ENCODE results near the gene EPHB2. TPM values are rescaled to one million over a fixed set of nuclear protein-coding genes. Genes with fewer than 3 reads are reported as not detected.

Gene EPHB2
- total RNA-seq, 2 donors from 2014 or later, result 34.0 to 50.7 TPM

GRCh38 chr1:22896184-22896583, 185.5 kb downstream of the EPHB2 start:
- peaks cover 23% of the 10 kb centered on the region for H3K36me3 Mint-ChIP-seq (ENCODE audit: low read depth)
- no peak overlapping the region for H3K27ac Mint-ChIP-seq
- no peaks in the 10 kb centered on the region for H3K27me3 Mint-ChIP-seq (ENCODE audit: insufficient read depth)
- WGBS, 2 experiments (ENCODE audit: insufficient coverage in 1 of 2, insufficient read length in 1 of 2), result 92 to 96% methylated on average over 5 to 7 of the region's 7 CpGs
- no peaks in the 10 kb centered on the region for H3K4me1 Mint-ChIP-seq
- no peaks in the 10 kb centered on the region for H3K9me3 Mint-ChIP-seq
- Histone ChIP-seq H3K4me1 (ENCODE audit: control insufficient read depth, insufficient read depth, low read length) (no peaks in the 10 kb centered on the region), H3K27ac (ENCODE audit: low read depth, low read length) (no peak overlapping the region), H3K4me3 (ENCODE audit: low read length) (no peak overlapping the region), H3K9ac (ENCODE audit: extremely low read depth, low read length, poor library complexity, severe bottlenecking) (no peak overlapping the region), H3K27me3 (ENCODE audit: control insufficient read depth, insufficient read depth, low read length, poor library complexity, severe bottlenecking) (no peaks in the 10 kb centered on the region), H3K36me3 (ENCODE audit: control insufficient read depth, insufficient read depth, low read length) (peaks cover 21% of the 10 kb centered on the region), H3K9me3 (ENCODE audit: control insufficient read depth, low read length) (peaks cover 9% of the 10 kb centered on the region)
- no peak for DNase-seq
- H3K4me3 Mint-ChIP-seq, result no peak overlapping the region
- TF ChIP-seq, protein P1, sequence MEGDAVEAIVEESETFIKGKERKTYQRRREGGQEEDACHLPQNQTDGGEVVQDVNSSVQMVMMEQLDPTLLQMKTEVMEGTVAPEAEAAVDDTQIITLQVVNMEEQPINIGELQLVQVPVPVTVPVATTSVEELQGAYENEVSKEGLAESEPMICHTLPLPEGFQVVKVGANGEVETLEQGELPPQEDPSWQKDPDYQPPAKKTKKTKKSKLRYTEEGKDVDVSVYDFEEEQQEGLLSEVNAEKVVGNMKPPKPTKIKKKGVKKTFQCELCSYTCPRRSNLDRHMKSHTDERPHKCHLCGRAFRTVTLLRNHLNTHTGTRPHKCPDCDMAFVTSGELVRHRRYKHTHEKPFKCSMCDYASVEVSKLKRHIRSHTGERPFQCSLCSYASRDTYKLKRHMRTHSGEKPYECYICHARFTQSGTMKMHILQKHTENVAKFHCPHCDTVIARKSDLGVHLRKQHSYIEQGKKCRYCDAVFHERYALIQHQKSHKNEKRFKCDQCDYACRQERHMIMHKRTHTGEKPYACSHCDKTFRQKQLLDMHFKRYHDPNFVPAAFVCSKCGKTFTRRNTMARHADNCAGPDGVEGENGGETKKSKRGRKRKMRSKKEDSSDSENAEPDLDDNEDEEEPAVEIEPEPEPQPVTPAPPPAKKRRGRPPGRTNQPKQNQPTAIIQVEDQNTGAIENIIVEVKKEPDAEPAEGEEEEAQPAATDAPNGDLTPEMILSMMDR (conservative IDR thresholded peaks at IDR 0.05), result no peak

DNA sequence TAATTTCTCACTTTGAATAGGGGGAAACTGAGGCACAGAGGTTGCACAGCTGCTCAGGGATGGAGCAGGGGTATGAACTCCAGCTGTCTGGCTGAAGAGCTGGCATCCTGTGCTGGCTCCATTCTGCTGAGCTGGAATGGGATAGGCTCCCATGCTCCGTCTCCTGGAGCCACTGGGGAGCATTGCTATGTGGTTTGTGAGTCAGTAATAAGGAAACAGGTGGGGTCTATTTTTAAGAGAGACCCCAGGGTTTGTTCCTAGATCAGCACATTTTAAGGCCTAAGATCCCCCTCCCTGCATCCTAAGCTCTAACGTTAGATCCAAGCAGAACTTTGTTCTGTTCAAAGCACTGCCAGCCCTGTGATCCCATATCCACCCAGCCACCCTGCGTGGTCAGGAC, 189.8 kb downstream of the EPHB2 start:
- 88 to 90% methylated on average over 2 to 3 of the region's 3 CpGs for WGBS, 2 experiments (ENCODE audit: insufficient coverage in 1 of 2, insufficient read length in 1 of 2)
- TF ChIP-seq, protein P1 (conservative IDR thresholded peaks at IDR 0.05), result no peak
- Histone ChIP-seq H3K27ac (ENCODE audit: low read depth, low read length) (no peak overlapping the region), H3K9ac (ENCODE audit: extremely low read depth, low read length, poor library complexity, severe bottlenecking) (no peak overlapping the region), H3K4me3 (ENCODE audit: low read length) (no peak overlapping the region), H3K9me3 (ENCODE audit: control insufficient read depth, low read length) (no peaks in the 10 kb centered on the region), H3K27me3 (ENCODE audit: control insufficient read depth, insufficient read depth, low read length, poor library complexity, severe bottlenecking) (no peaks in the 10 kb centered on the region), H3K4me1 (ENCODE audit: control insufficient read depth, insufficient read depth, low read length) (no peaks in the 10 kb centered on the region), H3K36me3 (ENCODE audit: control insufficient read depth, insufficient read depth, low read length) (no peaks in the 10 kb centered on the region)
- Mint-ChIP-seq H3K36me3 (ENCODE audit: low read depth) (no peaks in the 10 kb centered on the region), H3K27me3 (ENCODE audit: insufficient read depth) (no peaks in the 10 kb centered on the region), H3K9me3 (no peaks in the 10 kb centered on the region), H3K4me3 (no peak overlapping the region), H3K4me1 (no peaks in the 10 kb centered on the region), H3K27ac (no peak overlapping the region)
- DNase-seq, result no peak

- TF ChIP-seq, protein P1 (conservative IDR thresholded peaks at IDR 0.05), result no peak
- no peak overlapping the region for H3K9ac ChIP-seq (ENCODE audit: extremely low read depth, low read length, poor library complexity, severe bottlenecking)
- no peak overlapping the region for H3K4me3 ChIP-seq (ENCODE audit: low read length)
- H3K27me3 ChIP-seq (ENCODE audit: control insufficient read depth, insufficient read depth, low read length, poor library complexity, severe bottlenecking), result no peaks in the 10 kb centered on the region
- no peak for DNase-seq
- H3K9me3 ChIP-seq (ENCODE audit: control insufficient read depth, low read length), result no peaks in the 10 kb centered on the region
- no peak overlapping the region for H3K27ac ChIP-seq (ENCODE audit: low read depth, low read length)
- no peaks in the 10 kb centered on the region for H3K9me3 Mint-ChIP-seq
- peaks cover 13% of the 10 kb centered on the region for H3K36me3 ChIP-seq (ENCODE audit: control insufficient read depth, insufficient read depth, low read length)
- H3K27me3 Mint-ChIP-seq (ENCODE audit: insufficient read depth), result no peaks in the 10 kb centered on the region
- H3K4me1 ChIP-seq (ENCODE audit: control insufficient read depth, insufficient read depth, low read length), result no peaks in the 10 kb centered on the region
- H3K4me3 Mint-ChIP-seq, result no peak overlapping the region
- H3K4me1 Mint-ChIP-seq, result no peaks in the 10 kb centered on the region
- peaks cover 15% of the 10 kb centered on the region for H3K36me3 Mint-ChIP-seq (ENCODE audit: low read depth)
- 89 to 100% methylated on average over 2 to 3 of the region's 3 CpGs for WGBS, 2 experiments (ENCODE audit: insufficient coverage in 1 of 2, insufficient read length in 1 of 2)
- no peak overlapping the region for H3K27ac Mint-ChIP-seq
These were observed 192.5 kb downstream of the EPHB2 start for GRCh38 chr1:22903113-22903512.
